Fibroblast of the conjunctiva (primary cell): Measurements from ENCODE around the gene SEZ6L.

Source experiments
- DNase-seq: peaks from one replicate; pipeline ENCODE4 v3.0.0-alpha.2; 2010; ENCODE audit warnings: low read depth

The SEZ6L gene

GRCh38 chr22:26334232-26334631 is 165.0 kb downstream of the SEZ6L start:
- DNase-seq = no peak

GRCh38 chr22:26336773-26337172 is 167.5 kb downstream of the SEZ6L start:
- no peak for DNase-seq

- no peak for DNase-seq
These were observed 170.5 kb downstream of the SEZ6L start for GRCh38 chr22:26339755-26340154.

- DNase-seq = no peak
These were observed 173.6 kb downstream of the SEZ6L start for GRCh38 chr22:26342745-26343410.

- DNase-seq = no peak
These were observed 176.2 kb downstream of the SEZ6L start for GRCh38 chr22:26345496-26345895.

GRCh38 chr22:26348810-26349526 is 179.7 kb downstream of the SEZ6L start:
- DNase-seq = no peak

- no peak for DNase-seq
These were observed 185.4 kb downstream of the SEZ6L start for GRCh38 chr22:26354707-26355106.

GRCh38 chr22:26357281-26357680 is 188.0 kb downstream of the SEZ6L start:
- DNase-seq = no peak

GRCh38 chr22:26357813-26358212 is 188.6 kb downstream of the SEZ6L start:
- no peak for DNase-seq

GRCh38 chr22:26359156-26359555 is 189.9 kb downstream of the SEZ6L start:
- no peak for DNase-seq

GRCh38 chr22:26360169-26360885 is 191.1 kb downstream of the SEZ6L start:
- peak; percentile 56 for DNase-seq

- no peak for DNase-seq
These were observed 193.2 kb downstream of the SEZ6L start for GRCh38 chr22:26362471-26362870.

GRCh38 chr22:26364066-26365015 is 195.1 kb downstream of the SEZ6L start:
- peak; percentile 76 for DNase-seq

GRCh38 chr22:26367402-26368245 is 198.4 kb downstream of the SEZ6L start:
- peak; percentile 14 for DNase-seq

GRCh38 chr22:26372890-26373289 is 203.6 kb downstream of the SEZ6L start:
- no peak for DNase-seq

GRCh38 chr22:26374391-26375026 is 205.2 kb downstream of the SEZ6L start:
- DNase-seq = no peak

- no peak for DNase-seq
These were observed 208.0 kb downstream of the SEZ6L start for GRCh38 chr22:26377170-26377830.

- no peak for DNase-seq
These were observed 211.0 kb downstream of the SEZ6L start for GRCh38 chr22:26380072-26380830.

GRCh38 chr22:26382782-26383181 is 213.5 kb downstream of the SEZ6L start:
- DNase-seq = no peak
